IMR-90 (cell line): ENCODE results near the gene NLGN1. TPM values are rescaled to one million over a fixed set of nuclear protein-coding genes. Genes with fewer than 3 reads are reported as not detected.

ENCODE experiments used
- ATAC-seq: fragments of 200-7000 bp; cut with Tn5 transposase; 2 replicates; pipeline ENCODE4 v1.9.1; 2020; ENCODE audit warnings: low read depth, mild to moderate bottlenecking, moderate library complexity
- BruUV-seq: library from RNA; stranded (reverse); fragments of 400-500 nt; replicated peaks from 2 replicates; lab custom pipeline; 2021; lab: Mats Ljungman, UMichigan
- CTCF ChIA-PET: fragments of 300-600 bp; formaldehyde crosslinking; extraction: SDS; loops from one replicate; lab custom pipeline; 2021; ENCODE audit warnings: antibody characterized with exemption; lab: Yijun Ruan, JAX
- POLR2A ChIA-PET: fragments of 300-600 bp; sonication (Branson Sonifier 250); formaldehyde crosslinking; loops from one replicate; lab custom pipeline; 2022; ENCODE audit warnings: antibody characterized with exemption; ENCODE audit not compliant: unreplicated experiment; lab: Charles Lee
- DNase-seq: peaks from one replicate; pipeline ENCODE4 v3.0.0; 2013
- H2AFZ ChIP-seq: replicated peaks from 2 replicates; pipeline ENCODE3; 2013; ENCODE audit warnings: low read length, mild to moderate bottlenecking; ENCODE audit not compliant: poor library complexity
- H2AK5ac ChIP-seq: 2 replicates; pipeline ENCODE4 v1.6.1; 2013; ENCODE audit warnings: low read depth, low read length, inconsistent platforms
- H2AK9ac ChIP-seq: replicated peaks from 2 replicates; pipeline ENCODE3; 2013; ENCODE audit warnings: mild to moderate bottlenecking, low read depth, low read length, moderate library complexity; ENCODE audit not compliant: poor library complexity
- H2BK120ac ChIP-seq: 2 replicates; pipeline ENCODE4 v1.6.1; 2013; ENCODE audit warnings: low read depth, low read length, inconsistent platforms
- H2BK15ac ChIP-seq: 3 replicates; pipeline ENCODE4 v1.6.1; 2013; ENCODE audit warnings: low read depth, low read length, inconsistent platforms
- H2BK20ac ChIP-seq: 2 replicates; pipeline ENCODE4 v1.6.1; 2013; ENCODE audit warnings: low read depth, mild to moderate bottlenecking, inconsistent platforms, low read length, moderate library complexity
- H2BK5ac ChIP-seq: 2 replicates; pipeline ENCODE4 v1.6.1; 2013; ENCODE audit warnings: mild to moderate bottlenecking, low read depth, low read length, inconsistent platforms; ENCODE audit not compliant: poor library complexity, severe bottlenecking
- H3K14ac ChIP-seq: replicated peaks from 2 replicates; pipeline ENCODE4 v1.6.1; 2013; ENCODE audit warnings: low read depth, low read length, inconsistent platforms
- H3K18ac ChIP-seq: 2 replicates; pipeline ENCODE4 v1.6.1; 2013; ENCODE audit warnings: low read depth, low read length, control low read depth
- H3K23ac ChIP-seq: 2 replicates; pipeline ENCODE4 v1.6.1; 2013; ENCODE audit warnings: low read depth, low read length, inconsistent platforms
- H3K27ac ChIP-seq: 2 replicates; pipeline ENCODE4 v1.5.1; 2013; ENCODE audit warnings: mild to moderate bottlenecking, control low read depth, low read length; ENCODE audit not compliant: insufficient read depth
- H3K27me3 ChIP-seq: 2 replicates; pipeline ENCODE4 v1.6.1; 2013; ENCODE audit warnings: low read length; ENCODE audit not compliant: control insufficient read depth, insufficient read depth
- H3K36me3 ChIP-seq: 2 replicates; pipeline ENCODE4 v1.6.1; 2013; ENCODE audit warnings: low read length, mixed read lengths; ENCODE audit not compliant: control insufficient read depth, insufficient read depth
- H3K4ac ChIP-seq: 2 replicates; pipeline ENCODE4 v1.6.1; 2013; ENCODE audit warnings: low read depth, low read length, inconsistent platforms
- H3K4me1 ChIP-seq: 2 replicates; pipeline ENCODE4 v1.6.1; 2013; ENCODE audit warnings: low read length, mixed read lengths; ENCODE audit not compliant: control insufficient read depth, insufficient read depth
- H3K4me2 ChIP-seq: 2 replicates; pipeline ENCODE4 v1.6.1; 2013; ENCODE audit warnings: low read depth, mild to moderate bottlenecking, control low read depth, low read length, moderate library complexity
- H3K4me3 ChIP-seq: 2 replicates; pipeline ENCODE4 v1.5.1; 2013; ENCODE audit warnings: low read depth, mild to moderate bottlenecking, control low read depth, low read length, moderate library complexity; ENCODE audit not compliant: insufficient read depth
- H3K56ac ChIP-seq: 2 replicates; pipeline ENCODE4 v1.6.1; 2013; ENCODE audit warnings: low read length, inconsistent platforms; ENCODE audit not compliant: insufficient read depth; ENCODE audit errors: extremely low read depth
- H3K79me1 ChIP-seq, 2 experiments: 2 replicates each; pipeline ENCODE4 v1.6.1; 2013; ENCODE audit warnings: low read length in 2 of 2, inconsistent platforms in 1 of 2, low read depth in 1 of 2
- H3K9ac ChIP-seq: 2 replicates; pipeline ENCODE4 v1.6.1; 2013; ENCODE audit warnings: low read depth, low read length, control low read depth
- H3K9me1 ChIP-seq: 2 replicates; pipeline ENCODE4 v1.6.1; 2013; ENCODE audit warnings: low read length, inconsistent platforms; ENCODE audit not compliant: insufficient read depth
- H3K9me3 ChIP-seq: 2 replicates; pipeline ENCODE4 v1.6.1; 2013; ENCODE audit warnings: low read length; ENCODE audit not compliant: control insufficient read depth, insufficient read depth
- H4K20me1 ChIP-seq: 2 replicates; pipeline ENCODE4 v1.6.1; 2013; ENCODE audit warnings: low read length, inconsistent platforms; ENCODE audit not compliant: insufficient read depth
- H4K5ac ChIP-seq: 2 replicates; pipeline ENCODE4 v1.6.1; 2013; ENCODE audit warnings: mild to moderate bottlenecking, low read depth, low read length, control low read depth
- H4K8ac ChIP-seq, 2 experiments: 2 replicates each; pipeline ENCODE4 v1.6.1; 2013; ENCODE audit warnings: low read depth in 2 of 2, low read length in 2 of 2, control low read depth in 1 of 2, inconsistent platforms in 1 of 2
- H4K91ac ChIP-seq: 2 replicates; pipeline ENCODE4 v1.6.1; 2013; ENCODE audit warnings: low read depth, low read length, inconsistent platforms; ENCODE audit not compliant: insufficient read depth
- BHLHE40 ChIP-seq: fragments of 150-350 bp; IDR thresholded peaks from 2 replicates; pipeline ENCODE4 v1.6.1; 2016; ENCODE audit warnings: mild to moderate bottlenecking, low read depth, low read length
- MAFK ChIP-seq: IDR thresholded peaks from 2 replicates; pipeline ENCODE4 v1.6.1; 2012; ENCODE audit warnings: low read depth, low read length, improper control_type of control experiment
- MAZ ChIP-seq: IDR thresholded peaks from 2 replicates; pipeline ENCODE4 v1.6.1; 2012; ENCODE audit warnings: low read depth, mild to moderate bottlenecking, low read length, improper control_type of control experiment, moderate library complexity, borderline replicate concordance
- MXI1 ChIP-seq: IDR thresholded peaks from 2 replicates; pipeline ENCODE4 v1.6.1; 2012; ENCODE audit warnings: low read depth, mild to moderate bottlenecking, low read length, moderate library complexity, borderline replicate concordance
- NFE2L2 ChIP-seq: fragments of 150-350 bp; IDR thresholded peaks from 2 replicates; pipeline ENCODE4 v1.6.1; 2016; ENCODE audit warnings: low read depth, mild to moderate bottlenecking, low read length
- WGBS, 2 experiments: methylation state at CpG; one replicate each; pipeline versions ENCODE4 v1.1.5 to v1.1.7; 2013; ENCODE audit warnings: missing lambda C conversion rate in 2 of 2; ENCODE audit not compliant: insufficient read length in 1 of 2; ENCODE audit errors: extremely low coverage in 2 of 2; 5-methylcytosine and 5-hydroxymethylcytosine counted together
- dilution Hi-C: fragments of 300-500 bp; cut with HindIII; formaldehyde crosslinking; loops from one replicate; pipeline ENCODE4 v1.14.3; 2018; ENCODE audit warnings: low sequenced_read_pairs; ENCODE audit not compliant: unreplicated experiment
- in situ Hi-C: fragments of 300-500 bp; cut with MboI; formaldehyde crosslinking; loops from 3 replicates; pipeline ENCODE4 v1.14.3; 2019; ENCODE audit warnings: low sequenced_read_pairs, inconsistent platforms, mixed read lengths
- intact Hi-C: fragments of 100-400 bp; cut with micrococcal nuclease; formaldehyde crosslinking; loops from 2 replicates; pipeline ENCODE4 v1.10.0; 2022
- polyA plus RNA-seq, 3 experiments: library from polyadenylated mRNA; depleted of rRNA; stranded (reverse); fragments of >200 nt; gene quantifications; 2 replicates each; pipeline ENCODE4 v1.2.3, GENCODE V29; 2012; ENCODE audit warnings: low replicate concordance in 1 of 3
- total RNA-seq: library from RNA; depleted of rRNA; stranded (reverse); fragments of >200 nt; gene quantifications from 2 replicates; pipeline ENCODE4 v1.2.3, GENCODE V29; 2012

NLGN1 gene
- total and polyA plus RNA-seq, 2 of the 4 experiments (the other 2 are of a cell fraction) = 1.8 to 12.5 TPM

GRCh38 chr3:174199696-174200095 lies 802.2 kb downstream of the NLGN1 start:
- H4K8ac ChIP-seq = peak overlapping the region in 1 of 2 experiments; percentile 31; a peak in 1 of 4 replicates
- H3K9me3 ChIP-seq = no peaks in the 10 kb centered on the region
- peak overlapping the region; percentile 36; the same call in 1 of the 2 replicates for H4K91ac ChIP-seq
- H2BK20ac ChIP-seq = peak overlapping the region; percentile 83
- BruUV-seq = no TSS peak
- H2AFZ ChIP-seq = no peak overlapping the region
- peaks cover 5% of the 10 kb centered on the region for H3K4me1 ChIP-seq
- no peak overlapping the region for H3K9ac ChIP-seq
- DNase-seq (peak; percentile 18), ATAC-seq (no peak)
- no peaks in the 10 kb centered on the region for H3K27me3 ChIP-seq
- no peak overlapping the region for H3K56ac ChIP-seq
- H2BK120ac ChIP-seq = peak overlapping the region; percentile 67
- H3K14ac ChIP-seq = peak overlapping the region; percentile 29; the same call in 1 of the 2 replicates
- peak overlapping the region; percentile 80 for H3K18ac ChIP-seq
- H2BK5ac ChIP-seq = no peak overlapping the region
- H2AK5ac ChIP-seq = 0 out of 2 replicates have a peak overlapping the region, but pooled peaks have one; percentile 24
- H4K20me1 ChIP-seq = no peaks in the 10 kb centered on the region
- peak overlapping the region; percentile 80; the same call in 1 of the 3 replicates for H2BK15ac ChIP-seq
- H3K9me1 ChIP-seq = no peaks in the 10 kb centered on the region
- intact Hi-C loops = loop anchor here (5.0 to 10.0 kb wide), 2 partner anchors 243 to 615 kb away; no protein-coding TSS in a partner anchor
- POLR2A ChIA-PET = no interaction called here
- no peak overlapping the region for H3K4me3 ChIP-seq
- H3K23ac ChIP-seq = no peak overlapping the region
- WGBS, 2 experiments = no CpG with 5 or more reads among the region's 1 CpG
- H3K36me3 ChIP-seq = no peaks in the 10 kb centered on the region
- no peak overlapping the region for H3K4me2 ChIP-seq
- H3K4ac ChIP-seq = peak overlapping the region; percentile 42
- in situ Hi-C loops = no loop called here
- no peaks in the 10 kb centered on the region for H3K79me1 ChIP-seq
- no peak overlapping the region for H2AK9ac ChIP-seq
- CTCF ChIA-PET = interaction anchor here (0.6 kb wide), 1 partner anchor 87 kb away, joined by 5 read pairs; no protein-coding TSS in a partner anchor
- no peak overlapping the region for H3K27ac ChIP-seq
- TF ChIP-seq NFE2L2 (no peak), MAZ (no peak), MXI1 (no peak), BHLHE40 (no peak), MAFK (no peak)
- H4K5ac ChIP-seq = peak overlapping the region; percentile 65; the same call in 1 of the 2 replicates
- dilution Hi-C loops = no loop called here
